ENCODE data around the gene TAL1. TPM values are rescaled to one million over a fixed set of nuclear protein-coding genes. Genes with fewer than 3 reads are reported as not detected.

Gene TAL1
- total RNA-seq, 2 donors from 2014 or later = 1.0 to 1.8 TPM

DNA sequence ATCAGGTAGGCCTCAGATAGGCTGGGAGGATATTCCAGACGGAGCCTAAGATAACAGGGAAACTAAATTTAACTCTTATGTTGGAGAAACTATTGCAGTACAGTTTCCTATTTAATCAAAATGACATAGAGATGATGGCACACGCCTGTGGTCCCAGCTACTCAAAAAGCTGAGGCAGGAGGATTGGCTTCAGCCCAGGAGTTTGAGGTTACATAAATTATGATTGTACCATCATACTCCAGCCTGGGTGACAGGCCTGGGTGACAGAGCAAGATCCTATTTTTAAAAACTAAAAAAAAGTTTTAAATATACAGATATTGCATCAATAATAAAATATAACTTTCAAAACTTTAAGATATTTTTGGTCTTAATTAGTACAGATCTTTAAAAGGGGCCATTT, 25.2 kb upstream of the TAL1 start:
- no peaks in the 10 kb centered on the region for H3K9me3 ChIP-seq
- H3K27ac ChIP-seq = no peak overlapping the region
- TF ChIP-seq POLR2A (IDR thresholded peaks at IDR 0.05) (no peak), POLR2AphosphoS5 (IDR thresholded peaks at IDR 0.05) (no peak)
- TF ChIP-seq, protein P1, sequence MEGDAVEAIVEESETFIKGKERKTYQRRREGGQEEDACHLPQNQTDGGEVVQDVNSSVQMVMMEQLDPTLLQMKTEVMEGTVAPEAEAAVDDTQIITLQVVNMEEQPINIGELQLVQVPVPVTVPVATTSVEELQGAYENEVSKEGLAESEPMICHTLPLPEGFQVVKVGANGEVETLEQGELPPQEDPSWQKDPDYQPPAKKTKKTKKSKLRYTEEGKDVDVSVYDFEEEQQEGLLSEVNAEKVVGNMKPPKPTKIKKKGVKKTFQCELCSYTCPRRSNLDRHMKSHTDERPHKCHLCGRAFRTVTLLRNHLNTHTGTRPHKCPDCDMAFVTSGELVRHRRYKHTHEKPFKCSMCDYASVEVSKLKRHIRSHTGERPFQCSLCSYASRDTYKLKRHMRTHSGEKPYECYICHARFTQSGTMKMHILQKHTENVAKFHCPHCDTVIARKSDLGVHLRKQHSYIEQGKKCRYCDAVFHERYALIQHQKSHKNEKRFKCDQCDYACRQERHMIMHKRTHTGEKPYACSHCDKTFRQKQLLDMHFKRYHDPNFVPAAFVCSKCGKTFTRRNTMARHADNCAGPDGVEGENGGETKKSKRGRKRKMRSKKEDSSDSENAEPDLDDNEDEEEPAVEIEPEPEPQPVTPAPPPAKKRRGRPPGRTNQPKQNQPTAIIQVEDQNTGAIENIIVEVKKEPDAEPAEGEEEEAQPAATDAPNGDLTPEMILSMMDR (IDR thresholded peaks at IDR 0.05) = no peak
- 81% methylated on average over 2 of the region's 2 CpGs for WGBS
- no peaks in the 10 kb centered on the region for H3K27me3 ChIP-seq (replicated peaks; ENCODE audit: insufficient read depth)
- no peak for DNase-seq (ENCODE audit: low spot score)
- intact Hi-C loops (cut with DNase I) = no loop called here
- no peaks in the 10 kb centered on the region for H3K36me3 ChIP-seq
- H3K4me1 ChIP-seq (replicated peaks) = no peaks in the 10 kb centered on the region
- no peak overlapping the region for H3K4me3 ChIP-seq

DNA sequence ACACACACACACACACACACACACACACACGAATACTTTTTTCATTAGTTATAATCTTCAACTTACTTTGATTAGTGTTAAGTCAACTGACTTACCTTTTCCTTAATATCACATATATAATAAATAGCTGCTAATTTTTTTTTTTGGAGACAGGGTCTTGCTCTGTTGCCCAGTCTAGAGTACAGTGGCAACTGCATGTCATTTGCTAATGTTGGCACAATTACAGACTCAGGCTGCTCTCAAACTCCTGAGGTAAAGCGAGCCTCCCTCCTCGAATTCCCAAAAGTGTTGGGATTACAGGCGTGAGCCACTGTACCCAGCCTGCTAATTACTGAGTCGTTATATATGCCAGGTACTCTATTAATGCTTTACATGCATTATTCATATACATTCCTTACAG, 20.8 kb upstream of the TAL1 start:
- no peaks in the 10 kb centered on the region for H3K27me3 ChIP-seq (replicated peaks; ENCODE audit: insufficient read depth)
- WGBS = 92% methylated on average over 5 of the region's 5 CpGs
- H3K4me3 ChIP-seq = no peak overlapping the region
- TF ChIP-seq POLR2AphosphoS5 (IDR thresholded peaks at IDR 0.05) = no peak
- TF ChIP-seq, protein P1 (IDR thresholded peaks at IDR 0.05) = no peak
- TF ChIP-seq POLR2A (IDR thresholded peaks at IDR 0.05) = no peak
- H3K36me3 ChIP-seq = no peaks in the 10 kb centered on the region
- no peak overlapping the region for H3K27ac ChIP-seq
- H3K4me1 ChIP-seq (replicated peaks) = no peaks in the 10 kb centered on the region
- no peaks in the 10 kb centered on the region for H3K9me3 ChIP-seq
- intact Hi-C loops (cut with DNase I) = no loop called here
- DNase-seq (ENCODE audit: low spot score) = no peak

DNA sequence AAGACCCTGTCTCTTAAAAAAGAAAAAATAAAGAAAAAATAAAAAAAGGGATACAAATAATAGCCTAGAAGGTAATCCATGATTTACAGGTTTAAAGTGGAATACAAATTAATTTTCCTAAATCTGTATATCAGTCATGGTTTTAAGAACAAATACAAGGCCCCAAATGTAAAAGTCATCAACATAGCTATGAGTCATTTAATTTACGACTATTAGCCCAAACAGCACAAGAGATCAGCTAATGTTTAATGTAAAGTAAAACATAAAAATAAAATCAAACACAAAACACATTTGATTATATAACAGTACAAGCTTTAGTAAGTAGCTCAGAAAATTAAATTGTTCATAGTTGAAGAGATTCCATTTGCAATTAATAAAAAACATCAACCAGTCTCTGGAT, 20.3 kb upstream of the TAL1 start:
- H3K4me1 ChIP-seq (replicated peaks) = no peaks in the 10 kb centered on the region
- DNase-seq (ENCODE audit: low spot score) = no peak
- 85% methylated on average over 1 of the region's 1 CpG for WGBS
- no peaks in the 10 kb centered on the region for H3K9me3 ChIP-seq
- H3K27me3 ChIP-seq (replicated peaks; ENCODE audit: insufficient read depth) = no peaks in the 10 kb centered on the region
- intact Hi-C loops (cut with DNase I) = no loop called here
- no peak overlapping the region for H3K4me3 ChIP-seq
- H3K36me3 ChIP-seq = no peaks in the 10 kb centered on the region
- no peak overlapping the region for H3K27ac ChIP-seq
- no peak for TF ChIP-seq POLR2AphosphoS5 (IDR thresholded peaks at IDR 0.05)
- TF ChIP-seq, protein P1 (IDR thresholded peaks at IDR 0.05) = no peak
- no peak for TF ChIP-seq POLR2A (IDR thresholded peaks at IDR 0.05)

DNA sequence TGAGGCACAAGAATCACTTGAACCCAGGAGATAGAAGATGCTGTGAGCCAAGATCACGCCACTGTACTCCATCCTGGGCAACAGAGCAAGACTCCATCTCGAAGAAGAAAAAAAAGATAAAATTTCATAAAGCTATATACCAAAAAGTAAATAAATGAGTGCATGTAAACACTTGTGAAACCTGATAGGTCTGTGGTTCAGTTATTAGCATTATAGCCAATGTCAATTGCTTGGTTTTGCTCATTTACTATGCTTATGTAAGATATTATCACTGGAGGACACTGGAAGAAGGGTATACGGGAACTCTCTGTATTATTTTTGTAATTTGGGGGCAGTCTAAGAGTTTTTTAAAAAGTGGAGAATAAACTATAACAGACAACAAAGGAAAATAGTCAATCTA, 17.7 kb upstream of the TAL1 start:
- H3K36me3 ChIP-seq = no peaks in the 10 kb centered on the region
- no peak for DNase-seq (ENCODE audit: low spot score)
- H3K4me1 ChIP-seq (replicated peaks) = no peaks in the 10 kb centered on the region
- H3K27ac ChIP-seq = no peak overlapping the region
- H3K9me3 ChIP-seq = no peaks in the 10 kb centered on the region
- TF ChIP-seq, protein P1 (IDR thresholded peaks at IDR 0.05) = no peak
- TF ChIP-seq POLR2A (IDR thresholded peaks at IDR 0.05) (no peak), POLR2AphosphoS5 (IDR thresholded peaks at IDR 0.05) (peak; percentile 81)
- intact Hi-C loops (cut with DNase I) = no loop called here
- 61% methylated on average over 3 of the region's 3 CpGs for WGBS
- H3K27me3 ChIP-seq (replicated peaks; ENCODE audit: insufficient read depth) = no peaks in the 10 kb centered on the region
- H3K4me3 ChIP-seq = no peak overlapping the region

- no peaks in the 10 kb centered on the region for H3K27me3 ChIP-seq (replicated peaks; ENCODE audit: insufficient read depth)
- no peak for TF ChIP-seq POLR2AphosphoS5 (IDR thresholded peaks at IDR 0.05)
- TF ChIP-seq, protein P1 (IDR thresholded peaks at IDR 0.05) = no peak
- no peak for TF ChIP-seq POLR2A (IDR thresholded peaks at IDR 0.05)
- H3K36me3 ChIP-seq = no peaks in the 10 kb centered on the region
- no peaks in the 10 kb centered on the region for H3K4me1 ChIP-seq (replicated peaks)
- no peak overlapping the region for H3K4me3 ChIP-seq
- no peak for DNase-seq (ENCODE audit: low spot score)
- 74% methylated on average over 3 of the region's 3 CpGs for WGBS
- H3K27ac ChIP-seq = no peak overlapping the region
- no peaks in the 10 kb centered on the region for H3K9me3 ChIP-seq
- intact Hi-C loops (cut with DNase I) = no loop called here
Observed at GRCh38 chr1:47244339-47244862, 12.4 kb upstream of the TAL1 start.
